Pericardium fibroblast (primary cell): ENCODE results near the gene OR5AP2. TPM values are rescaled to one million over a fixed set of nuclear protein-coding genes. Genes with fewer than 3 reads are reported as not detected.

Experiments
- total RNA-seq: library from RNA; depleted of rRNA; stranded (reverse); fragments of >200 nt; gene quantifications from 2 replicates; pipeline ENCODE4 v1.2.3, GENCODE V29; 2015

The OR5AP2 gene
- not detected in 2 replicates for total RNA-seq

DNA sequence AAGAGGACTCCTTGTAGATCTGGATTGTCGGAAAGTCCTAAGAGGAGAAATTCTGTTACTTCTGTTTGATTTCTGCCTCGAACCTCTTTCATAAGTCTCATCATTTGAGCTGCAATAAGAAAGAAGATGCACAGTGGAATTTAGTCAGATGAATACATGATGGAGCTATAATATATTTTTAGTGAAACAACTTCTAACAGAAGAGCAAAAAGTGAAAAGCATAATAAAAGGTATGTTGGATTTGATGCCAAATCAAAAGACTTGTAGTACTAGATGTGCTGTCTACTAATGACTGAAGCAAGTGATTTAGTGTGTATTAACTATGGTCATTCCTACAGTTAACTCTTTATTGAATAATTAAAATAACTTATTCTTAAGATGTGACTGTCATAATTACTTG, at the start of gene OR5AP2:
OR5AP2 (minus strand) TSS at position 101 of the 400 bp plus-strand sequence; CDS start at position 101, 0 bp downstream.

DNA sequence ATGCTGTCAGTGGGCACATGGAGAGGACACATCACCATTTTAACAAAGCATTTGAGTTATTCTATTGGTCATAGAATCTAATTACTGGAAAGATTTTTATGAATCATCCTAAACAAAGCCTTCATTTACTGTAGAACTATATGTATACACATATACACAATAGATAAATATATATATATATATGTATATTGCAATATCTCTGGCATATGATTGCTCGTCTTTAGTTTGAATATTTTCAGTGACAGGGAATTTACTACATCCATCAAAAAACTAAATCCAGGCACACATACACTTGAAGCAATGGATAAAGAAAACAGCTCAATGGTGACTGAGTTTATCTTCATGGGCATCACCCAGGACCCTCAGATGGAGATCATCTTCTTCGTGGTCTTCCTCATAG, 21.1 kb upstream of the OR5AP2 start, which contains the start of gene OR5AR1:
OR5AR1 (plus strand) TSS at position 301 of the 400 bp plus-strand sequence; CDS start at position 301, 0 bp downstream.

Other genes with a start within 250 kb of the OR5AP2 start
- gene OR5AL1, start 229.7 kb downstream of the OR5AP2 start, total RNA-seq = not detected in 2 replicates
- gene OR5M3, start 169.1 kb downstream of the OR5AP2 start, total RNA-seq = not detected in 2 replicates
- gene OR5M8, start 151.1 kb downstream of the OR5AP2 start, total RNA-seq = not detected in 2 replicates
- gene OR5M11, start 99.2 kb downstream of the OR5AP2 start, total RNA-seq = not detected in 2 replicates
- not detected in 2 replicates for gene OR5M10, start 64.7 kb downstream of the OR5AP2 start, total RNA-seq
- gene OR5M1, start 27.6 kb downstream of the OR5AP2 start, total RNA-seq = not detected in 2 replicates
- not detected in 2 replicates for gene OR5AR1, start 21.2 kb upstream of the OR5AP2 start, total RNA-seq
- not detected in 2 replicates for gene OR9G1, start 56.7 kb upstream of the OR5AP2 start, total RNA-seq
- gene OR9G4, start 106.3 kb upstream of the OR5AP2 start, total RNA-seq = not detected in 2 replicates